Bronchial epithelial cell (primary cell): ENCODE measurements around the gene ZC3H4. TPM values are rescaled to one million over a fixed set of nuclear protein-coding genes. Genes with fewer than 3 reads are reported as not detected.

Experiments
- DNase-seq: peaks from one replicate; pipeline ENCODE4 v3.0.0-alpha.2; 2010; ENCODE audit warnings: low read depth
- FAIRE-seq: peaks from 2 replicates; lab custom pipeline; 2011; peaks lifted over from hg19 to GRCh38; lab: Jason Lieb, UNC
- H3K27me3 ChIP-seq: 2 replicates; pipeline ENCODE4 v1.5.1; 2011; ENCODE audit warnings: low read length; ENCODE audit not compliant: control insufficient read depth, insufficient read depth
- H3K36me3 ChIP-seq: 2 replicates; pipeline ENCODE4 v1.5.1; 2011; ENCODE audit warnings: low read length; ENCODE audit not compliant: control insufficient read depth, insufficient read depth
- H3K4me3 ChIP-seq: 2 replicates; pipeline ENCODE4 v1.5.1; 2011; ENCODE audit warnings: mild to moderate bottlenecking, low read depth, low read length, control low read depth
- total RNA-seq: library from RNA; depleted of rRNA; stranded (reverse); fragments of >200 nt; gene quantifications from 2 replicates; pipeline ENCODE4 v1.2.1, GENCODE V29; 2014
- TF ChIP-seq, protein P1 (sequence below): IDR thresholded peaks from 2 replicates; pipeline ENCODE4 v1.5.1; 2011; ENCODE audit warnings: mild to moderate bottlenecking, moderate library complexity, low read length, control low read depth, inconsistent platforms; ENCODE audit not compliant: insufficient read depth, severe bottlenecking

The ZC3H4 gene
- total RNA-seq, 1 donor from 2014 or later: 2.6 TPM

DNA sequence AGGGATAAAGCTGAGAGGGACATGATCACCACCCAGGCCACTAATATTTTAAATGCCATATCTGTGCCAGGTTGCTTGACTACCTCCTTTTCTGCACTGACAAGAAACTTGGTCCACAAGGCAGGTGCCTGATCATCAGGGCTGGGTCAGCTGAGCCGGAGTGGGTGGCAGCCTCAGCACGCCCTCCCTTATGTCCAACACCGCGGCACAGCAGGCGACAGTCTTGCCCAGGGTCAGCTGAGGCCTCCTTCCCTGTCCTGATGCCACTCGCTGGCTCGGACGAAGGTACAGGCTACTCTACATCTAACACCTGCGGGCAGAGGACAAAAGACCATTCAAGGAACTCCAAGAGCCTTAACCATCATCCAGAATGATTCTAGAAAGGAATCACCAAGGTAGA is 16.9 kb downstream of the ZC3H4 start:
- FAIRE-seq (no peak), DNase-seq (no peak)
- TF ChIP-seq, protein P1, sequence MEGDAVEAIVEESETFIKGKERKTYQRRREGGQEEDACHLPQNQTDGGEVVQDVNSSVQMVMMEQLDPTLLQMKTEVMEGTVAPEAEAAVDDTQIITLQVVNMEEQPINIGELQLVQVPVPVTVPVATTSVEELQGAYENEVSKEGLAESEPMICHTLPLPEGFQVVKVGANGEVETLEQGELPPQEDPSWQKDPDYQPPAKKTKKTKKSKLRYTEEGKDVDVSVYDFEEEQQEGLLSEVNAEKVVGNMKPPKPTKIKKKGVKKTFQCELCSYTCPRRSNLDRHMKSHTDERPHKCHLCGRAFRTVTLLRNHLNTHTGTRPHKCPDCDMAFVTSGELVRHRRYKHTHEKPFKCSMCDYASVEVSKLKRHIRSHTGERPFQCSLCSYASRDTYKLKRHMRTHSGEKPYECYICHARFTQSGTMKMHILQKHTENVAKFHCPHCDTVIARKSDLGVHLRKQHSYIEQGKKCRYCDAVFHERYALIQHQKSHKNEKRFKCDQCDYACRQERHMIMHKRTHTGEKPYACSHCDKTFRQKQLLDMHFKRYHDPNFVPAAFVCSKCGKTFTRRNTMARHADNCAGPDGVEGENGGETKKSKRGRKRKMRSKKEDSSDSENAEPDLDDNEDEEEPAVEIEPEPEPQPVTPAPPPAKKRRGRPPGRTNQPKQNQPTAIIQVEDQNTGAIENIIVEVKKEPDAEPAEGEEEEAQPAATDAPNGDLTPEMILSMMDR: no peak
- Histone ChIP-seq H3K36me3 (peaks cover 14% of the 10 kb centered on the region), H3K27me3 (no peaks in the 10 kb centered on the region), H3K4me3 (no peak overlapping the region)

DNA sequence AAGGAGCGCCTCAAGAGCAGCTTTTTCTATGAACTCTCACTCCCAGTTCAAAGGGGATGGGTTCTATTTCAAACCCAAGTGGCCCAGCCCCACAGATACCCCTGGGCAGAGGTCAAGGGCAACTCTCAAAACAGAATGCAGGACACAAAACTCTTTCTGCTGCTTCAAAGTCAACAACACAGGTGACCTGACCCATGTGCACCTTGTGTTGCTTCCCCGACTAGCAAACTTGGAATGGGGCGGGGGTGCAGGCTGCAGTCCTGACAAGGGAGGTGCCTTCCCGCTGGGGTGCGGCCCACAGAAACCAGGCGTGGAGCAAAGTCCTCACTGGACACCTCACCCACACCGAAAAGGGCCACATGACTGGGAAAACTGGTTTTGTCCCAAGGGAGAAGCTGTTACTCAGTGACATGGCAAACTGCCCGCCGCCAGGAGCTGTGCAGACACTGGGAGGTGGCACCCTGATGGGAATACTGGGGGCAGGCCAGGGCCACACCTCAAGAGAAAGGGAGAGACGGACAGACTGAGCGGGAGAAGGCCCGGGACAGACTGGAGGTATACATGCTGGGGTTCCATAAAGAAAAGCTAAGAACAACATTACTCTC is 17.4 kb downstream of the ZC3H4 start:
- TF ChIP-seq, protein P1: no peak
- Histone ChIP-seq H3K36me3 (peaks cover 14% of the 10 kb centered on the region), H3K27me3 (no peaks in the 10 kb centered on the region), H3K4me3 (no peak overlapping the region)
- FAIRE-seq (peak; percentile 64), DNase-seq (peak; percentile 89)

DNA sequence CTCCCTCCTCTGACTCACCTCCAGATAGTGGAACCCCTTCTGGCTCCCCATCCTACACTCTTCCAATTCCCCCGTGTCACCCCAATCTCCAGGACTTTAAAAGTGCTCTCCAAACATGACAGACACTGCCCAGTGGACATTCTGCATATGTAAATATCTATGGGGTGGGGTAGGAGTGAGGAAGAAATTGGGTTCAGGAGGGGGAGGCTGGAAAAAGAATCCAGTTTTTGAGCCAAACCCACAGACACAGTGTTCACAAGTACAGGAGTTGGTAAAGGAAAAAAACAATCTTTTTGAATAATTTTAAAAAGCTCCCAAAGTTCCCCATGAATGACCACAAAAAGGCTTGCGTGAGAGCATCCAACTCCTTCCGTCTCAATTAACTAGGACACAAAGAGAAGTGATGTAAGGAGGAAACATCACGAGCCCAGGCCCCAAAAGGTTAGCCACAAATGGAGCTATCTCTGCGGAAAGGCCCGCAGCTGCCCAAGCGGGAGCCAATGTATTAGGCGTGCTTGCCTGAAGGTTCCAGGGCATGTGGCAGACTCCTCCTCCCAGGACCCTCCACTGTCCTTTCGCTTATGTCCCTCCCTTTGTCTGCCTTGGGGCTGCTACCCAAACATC is 18.0 kb downstream of the ZC3H4 start:
- no peak for FAIRE-seq
- Histone ChIP-seq H3K4me3 (no peak overlapping the region), H3K36me3 (peaks cover 14% of the 10 kb centered on the region), H3K27me3 (no peaks in the 10 kb centered on the region)
- TF ChIP-seq, protein P1: no peak
- DNase-seq: no peak

DNA sequence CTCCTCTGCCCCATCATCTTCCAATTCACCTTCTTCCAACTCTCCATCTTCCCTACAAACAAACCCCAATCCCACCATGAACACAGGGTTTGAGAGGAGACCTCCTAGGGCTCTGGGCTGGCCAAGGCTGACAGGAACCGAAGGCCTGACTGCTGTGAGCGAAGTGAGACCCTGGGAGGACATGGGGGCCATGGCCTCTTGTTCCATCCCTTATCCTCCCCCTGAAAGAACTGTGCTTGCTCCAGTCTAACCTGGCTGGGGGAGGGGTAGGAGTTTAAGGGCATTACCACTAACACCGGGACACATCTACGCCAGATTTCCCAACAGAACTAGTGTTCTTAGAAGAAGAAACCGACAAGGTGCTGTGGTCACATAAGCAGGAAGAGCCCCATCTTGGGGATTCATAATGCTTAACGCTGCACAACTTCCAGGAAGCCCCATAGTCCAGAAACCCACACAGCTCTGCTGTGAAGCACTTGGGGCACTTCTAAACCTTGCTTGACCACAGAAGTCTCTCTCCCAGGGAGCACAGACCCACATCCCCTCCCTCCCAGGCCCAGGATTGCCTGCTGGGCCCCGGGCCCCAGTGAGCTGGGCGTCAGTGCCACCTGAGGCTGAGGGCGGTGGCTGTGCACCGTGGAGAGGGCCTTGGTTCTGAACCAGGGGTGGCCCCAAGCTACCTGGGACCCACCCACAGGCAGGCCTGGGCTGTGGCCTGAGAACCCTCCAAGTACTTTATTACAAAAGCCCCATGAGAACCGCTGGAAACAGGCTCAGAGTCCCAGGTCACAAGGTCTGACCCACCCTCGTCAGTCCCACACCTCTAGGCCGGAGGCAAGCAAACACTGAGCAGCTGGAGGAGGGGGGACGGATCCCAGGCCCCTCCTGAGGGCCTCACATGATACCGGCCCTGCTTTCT is 18.8 kb downstream of the ZC3H4 start:
- TF ChIP-seq, protein P1: no peak
- FAIRE-seq: no peak
- no peak overlapping the region for H3K4me3 ChIP-seq
- no peaks in the 10 kb centered on the region for H3K27me3 ChIP-seq
- no peak for DNase-seq
- peaks cover 14% of the 10 kb centered on the region for H3K36me3 ChIP-seq

DNA sequence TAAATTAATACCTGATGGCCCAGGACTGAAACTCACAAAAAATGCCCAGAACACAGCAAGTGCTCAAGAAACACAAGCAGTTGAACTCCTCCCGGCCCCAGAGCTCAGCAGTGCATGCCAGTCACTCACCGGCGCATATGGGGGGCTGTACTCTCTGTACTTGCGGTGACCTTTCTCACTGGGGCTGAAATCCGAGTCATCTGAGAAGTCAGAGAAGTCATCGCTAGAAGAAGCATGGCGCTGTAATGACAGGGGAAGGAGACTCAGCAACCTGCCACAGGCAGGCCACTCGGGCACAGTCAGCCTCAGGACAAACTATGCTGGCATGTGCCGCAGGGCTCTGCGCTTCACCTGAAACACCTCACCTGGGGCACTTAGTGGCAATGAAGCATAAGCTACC is 19.7 kb downstream of the ZC3H4 start:
- DNase-seq: no peak
- Histone ChIP-seq H3K27me3 (no peaks in the 10 kb centered on the region), H3K4me3 (no peak overlapping the region), H3K36me3 (peaks cover 19% of the 10 kb centered on the region)
- FAIRE-seq: no peak
- TF ChIP-seq, protein P1: no peak
